ENCODE results near the gene TELO2.
"Not testable (repeated sequence)": the region's sequence is repeated elsewhere in the genome, so short reads cannot be mapped to it uniquely, and the experiment has no call there.

Gene TELO2

DNA sequence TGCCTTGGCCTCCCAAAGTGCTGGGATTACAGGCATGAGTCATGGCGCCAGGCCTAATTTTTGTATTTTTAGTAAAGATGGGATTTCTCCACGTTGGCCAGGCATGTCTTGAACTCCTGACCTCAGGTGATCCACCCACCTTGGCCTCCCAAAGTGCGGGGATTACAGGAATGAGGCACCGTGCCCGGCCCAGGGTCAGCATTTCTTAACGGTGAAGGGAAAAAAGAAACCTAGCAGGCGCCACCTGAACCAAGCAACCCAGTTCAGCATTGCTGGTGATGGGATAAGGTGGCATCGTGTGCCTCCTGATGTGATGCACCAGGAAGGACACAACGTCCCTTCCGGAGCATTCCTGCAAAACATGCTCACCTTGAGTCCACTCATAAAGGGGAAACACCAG is 16.1 kb upstream of the TELO2 start:
- Histone ChIP-seq H3K27ac (no peak overlapping the region), H3K4me2 (no peak overlapping the region), H3K9ac (no peak overlapping the region), H3K4me3 (IDR thresholded peaks at IDR 0.05; ENCODE audit: insufficient read depth, low read depth, low read length) (no peak overlapping the region), H3K36me3 (ENCODE audit: insufficient read depth) (no peaks in the 10 kb centered on the region), H3K4me1 (ENCODE audit: low read depth, poor library complexity, severe bottlenecking) (peaks cover 18% of the 10 kb centered on the region), H3K27me3 (ENCODE audit: insufficient read depth, low read depth) (peaks cover 7% of the 10 kb centered on the region), H2AFZ (ENCODE audit: low read depth) (no peak overlapping the region), H4K20me1 (ENCODE audit: insufficient read depth) (no peaks in the 10 kb centered on the region), H3K79me2 (ENCODE audit: insufficient read depth, low read depth) (peaks cover 12% of the 10 kb centered on the region; the same call in 1 of the 2 replicates)
- TF ChIP-seq, protein P1, sequence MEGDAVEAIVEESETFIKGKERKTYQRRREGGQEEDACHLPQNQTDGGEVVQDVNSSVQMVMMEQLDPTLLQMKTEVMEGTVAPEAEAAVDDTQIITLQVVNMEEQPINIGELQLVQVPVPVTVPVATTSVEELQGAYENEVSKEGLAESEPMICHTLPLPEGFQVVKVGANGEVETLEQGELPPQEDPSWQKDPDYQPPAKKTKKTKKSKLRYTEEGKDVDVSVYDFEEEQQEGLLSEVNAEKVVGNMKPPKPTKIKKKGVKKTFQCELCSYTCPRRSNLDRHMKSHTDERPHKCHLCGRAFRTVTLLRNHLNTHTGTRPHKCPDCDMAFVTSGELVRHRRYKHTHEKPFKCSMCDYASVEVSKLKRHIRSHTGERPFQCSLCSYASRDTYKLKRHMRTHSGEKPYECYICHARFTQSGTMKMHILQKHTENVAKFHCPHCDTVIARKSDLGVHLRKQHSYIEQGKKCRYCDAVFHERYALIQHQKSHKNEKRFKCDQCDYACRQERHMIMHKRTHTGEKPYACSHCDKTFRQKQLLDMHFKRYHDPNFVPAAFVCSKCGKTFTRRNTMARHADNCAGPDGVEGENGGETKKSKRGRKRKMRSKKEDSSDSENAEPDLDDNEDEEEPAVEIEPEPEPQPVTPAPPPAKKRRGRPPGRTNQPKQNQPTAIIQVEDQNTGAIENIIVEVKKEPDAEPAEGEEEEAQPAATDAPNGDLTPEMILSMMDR (conservative IDR thresholded peaks at IDR 0.05; ENCODE audit: low read depth, low read length), result no peak

DNA sequence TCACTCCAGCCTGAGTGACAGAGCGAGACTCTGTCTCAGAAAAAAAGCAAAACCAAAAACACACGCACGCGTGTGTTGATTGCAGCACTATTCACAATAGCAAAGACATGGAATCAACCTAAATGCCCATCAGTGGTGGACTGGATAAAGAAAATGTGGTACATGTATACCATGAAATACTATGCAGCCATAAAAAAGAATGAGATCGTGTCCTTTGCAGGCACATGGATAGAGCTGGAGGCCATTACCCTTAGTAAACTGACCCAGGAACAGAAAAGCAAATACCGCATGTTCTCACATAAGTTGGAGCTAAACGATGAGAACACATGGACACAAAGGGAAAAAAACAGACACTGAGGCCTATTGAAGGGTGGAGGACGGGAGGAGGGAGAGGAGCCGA is 14.2 kb upstream of the TELO2 start:
- H3K4me3 ChIP-seq (IDR thresholded peaks at IDR 0.05; ENCODE audit: insufficient read depth, low read depth, low read length); H3K9ac ChIP-seq; H4K20me1 ChIP-seq (ENCODE audit: insufficient read depth); H3K27ac ChIP-seq; H2AFZ ChIP-seq (ENCODE audit: low read depth); H3K79me2 ChIP-seq (ENCODE audit: insufficient read depth, low read depth); H3K4me2 ChIP-seq; H3K36me3 ChIP-seq (ENCODE audit: insufficient read depth): not testable (repeated sequence)
- peaks cover 15% of the 10 kb centered on the region for H3K4me1 ChIP-seq (ENCODE audit: low read depth, poor library complexity, severe bottlenecking)
- peaks cover 25% of the 10 kb centered on the region for H3K27me3 ChIP-seq (ENCODE audit: insufficient read depth, low read depth)

DNA sequence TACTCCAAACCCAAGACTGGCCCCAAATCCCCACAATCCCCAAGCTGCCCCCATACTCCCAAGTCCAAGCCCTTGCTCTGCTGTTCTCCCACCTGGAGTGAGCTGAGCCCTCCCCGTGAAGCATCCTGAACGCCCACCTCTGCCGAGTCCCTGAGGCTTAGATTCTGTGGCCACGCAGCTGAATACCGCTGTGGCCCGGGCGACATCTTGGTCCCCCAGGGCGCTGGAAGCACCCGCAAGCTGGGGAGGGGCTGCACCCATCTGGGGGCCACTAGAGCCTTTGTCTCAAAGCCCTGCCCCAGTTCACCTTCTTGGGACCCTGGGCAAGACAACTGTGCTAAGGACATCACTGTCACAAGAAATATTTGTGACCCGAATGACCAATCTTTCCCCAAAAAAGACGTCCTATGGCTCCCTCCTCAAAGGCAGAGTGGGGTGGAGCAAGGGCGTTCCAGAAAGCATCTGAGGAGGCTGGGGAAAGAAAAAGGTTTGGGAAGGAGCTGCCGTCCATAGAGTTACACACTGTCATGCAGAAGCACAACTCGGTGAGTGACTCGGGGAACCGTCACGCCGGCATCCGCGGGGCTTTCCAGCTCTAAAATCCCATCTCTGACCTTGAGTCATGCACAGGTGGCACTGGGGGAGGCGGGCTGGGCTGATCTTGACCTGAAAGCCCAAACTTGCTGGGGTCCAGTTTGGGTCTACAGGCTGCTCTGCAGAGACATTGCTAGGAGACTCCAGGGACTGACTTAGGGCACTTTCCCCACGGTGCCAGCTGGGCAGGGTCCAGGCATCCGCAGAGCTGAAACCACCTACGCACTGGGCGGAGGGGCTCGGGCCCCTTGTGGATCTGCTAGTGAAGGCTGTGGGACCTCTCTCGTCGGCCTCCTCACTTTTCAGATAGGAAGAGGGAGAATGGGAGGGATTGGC is 11.0 kb upstream of the TELO2 start:
- H3K27ac ChIP-seq, result no peak overlapping the region
- H3K4me1 ChIP-seq (ENCODE audit: low read depth, poor library complexity, severe bottlenecking), result peaks cover 8% of the 10 kb centered on the region
- peaks cover 55% of the 10 kb centered on the region for H3K27me3 ChIP-seq (ENCODE audit: insufficient read depth, low read depth)
- no peaks in the 10 kb centered on the region for H3K79me2 ChIP-seq (ENCODE audit: insufficient read depth, low read depth)
- H3K36me3 ChIP-seq (ENCODE audit: insufficient read depth), result no peaks in the 10 kb centered on the region
- H3K9ac ChIP-seq, result no peak overlapping the region
- no peak overlapping the region; the same call in 1 of the 2 replicates for H2AFZ ChIP-seq (ENCODE audit: low read depth)
- H3K4me3 ChIP-seq (IDR thresholded peaks at IDR 0.05; ENCODE audit: insufficient read depth, low read depth, low read length), result no peak overlapping the region
- H4K20me1 ChIP-seq (ENCODE audit: insufficient read depth), result no peaks in the 10 kb centered on the region
- no peak overlapping the region for H3K4me2 ChIP-seq
- TF ChIP-seq, protein P1 (conservative IDR thresholded peaks at IDR 0.05; ENCODE audit: low read depth, low read length), result no peak

DNA sequence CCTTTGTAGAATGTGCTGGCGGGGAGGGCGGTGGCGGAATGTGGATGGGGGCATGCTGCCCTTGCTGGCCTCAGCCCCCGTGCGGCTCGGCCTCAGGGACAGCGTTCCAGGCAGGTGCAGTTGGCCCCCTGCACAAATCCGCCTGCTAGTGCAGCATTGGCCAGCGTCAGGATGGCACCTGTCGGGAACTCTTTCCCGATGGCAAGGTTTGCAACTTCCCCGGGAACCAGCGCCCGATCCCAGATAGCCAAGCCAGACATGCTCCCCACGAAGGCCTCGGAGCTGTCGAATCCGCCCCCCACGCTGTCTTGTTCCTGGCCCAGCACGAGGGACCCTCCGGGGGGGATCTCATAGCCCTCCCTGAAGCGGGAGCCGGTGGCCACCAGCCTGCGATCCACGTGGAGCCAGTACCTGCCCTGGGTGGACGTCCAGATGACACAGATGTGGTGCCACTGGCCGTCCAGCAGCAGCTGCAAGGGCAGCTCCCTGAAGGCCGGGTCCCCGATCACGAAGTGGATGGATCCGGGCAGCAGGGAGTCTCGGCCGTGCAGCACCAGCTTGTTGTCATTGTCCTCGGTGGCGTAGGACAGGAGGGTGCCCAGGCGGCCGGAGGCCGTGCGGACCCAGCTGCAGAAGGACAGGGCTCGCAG is 7.2 kb upstream of the TELO2 start:
- H2AFZ ChIP-seq (ENCODE audit: low read depth), result no peak overlapping the region
- no peak overlapping the region for H3K4me3 ChIP-seq (IDR thresholded peaks at IDR 0.05; ENCODE audit: insufficient read depth, low read depth, low read length)
- H3K79me2 ChIP-seq (ENCODE audit: insufficient read depth, low read depth), result no peaks in the 10 kb centered on the region
- no peaks in the 10 kb centered on the region for H3K36me3 ChIP-seq (ENCODE audit: insufficient read depth)
- no peak overlapping the region for H3K27ac ChIP-seq
- H4K20me1 ChIP-seq (ENCODE audit: insufficient read depth), result no peaks in the 10 kb centered on the region
- no peak overlapping the region for H3K9ac ChIP-seq
- TF ChIP-seq, protein P1 (conservative IDR thresholded peaks at IDR 0.05; ENCODE audit: low read depth, low read length), result no peak
- H3K27me3 ChIP-seq (ENCODE audit: insufficient read depth, low read depth), result peaks cover 66% of the 10 kb centered on the region
- H3K4me2 ChIP-seq, result no peak overlapping the region
- H3K4me1 ChIP-seq (ENCODE audit: low read depth, poor library complexity, severe bottlenecking), result peaks cover 8% of the 10 kb centered on the region
